ENCODE data around the gene C20orf204.

- no peak for TF ChIP-seq CTCF (IDR thresholded peaks at IDR 0.05)
- TF ChIP-seq EP300 (IDR thresholded peaks at IDR 0.05) = no peak
- no peak for TF ChIP-seq POLR2A (IDR thresholded peaks at IDR 0.05)
- no peak for TF ChIP-seq POLR2AphosphoS5 (IDR thresholded peaks at IDR 0.05)
Measured at GRCh38 chr20:64074184-64074789, 38.3 kb downstream of the C20orf204 start.

Measured in sigmoid colon (tissue), 4 donors.